GM18507 (cell line): ENCODE data around the gene FSIP1.
"Not testable (repeated sequence)": the region's sequence is repeated elsewhere in the genome, so short reads cannot be mapped to it uniquely, and the experiment has no call there.

Experiments
- DNase-seq: peaks from one replicate; pipeline ENCODE4 v3.0.0; 2011; ENCODE audit warnings: low read depth; ENCODE audit not compliant: insufficient read length; ENCODE audit errors: extremely low spot score
- FAIRE-seq: peaks from 2 replicates; lab custom pipeline; 2011; peaks lifted over from hg19 to GRCh38; lab: Jason Lieb, UNC

Gene FSIP1

GRCh38 chr15:39782441-39783138 lies at the start of gene FSIP1:
Gene FSIP1 (minus strand): TSS chr15:39782841. CDS start chr15:39776524, 6,317 bp downstream.
- peak; percentile 95 for FAIRE-seq
- peak; percentile 95 for DNase-seq

- FAIRE-seq = no peak
- DNase-seq = no peak
These were observed 47.5 kb upstream of the FSIP1 start for GRCh38 chr15:39830166-39830565.

- DNase-seq = no peak
- FAIRE-seq = no peak
These were observed 45.8 kb upstream of the FSIP1 start for GRCh38 chr15:39828374-39828931.

- DNase-seq (no peak), FAIRE-seq (no peak)
These were observed 44.3 kb upstream of the FSIP1 start for GRCh38 chr15:39826975-39827374.

GRCh38 chr15:39823634-39824033 lies 41.0 kb upstream of the FSIP1 start:
- FAIRE-seq (no peak), DNase-seq (no peak)

- FAIRE-seq = no peak
- no peak for DNase-seq
These were observed 37.5 kb upstream of the FSIP1 start for GRCh38 chr15:39820050-39820602.

GRCh38 chr15:39819533-39819932 lies 36.9 kb upstream of the FSIP1 start:
- DNase-seq = no peak
- FAIRE-seq = no peak

GRCh38 chr15:39817892-39818291 lies 35.3 kb upstream of the FSIP1 start:
- FAIRE-seq (no peak), DNase-seq (no peak)

- FAIRE-seq = no peak
These were observed 31.8 kb upstream of the FSIP1 start for GRCh38 chr15:39814489-39814888.

GRCh38 chr15:39812651-39813050 lies 30.0 kb upstream of the FSIP1 start:
- FAIRE-seq, DNase-seq: not testable (repeated sequence)

More at GRCh38 chr15:39814489-39814888, 31.8 kb upstream of the FSIP1 start:
- no peak for DNase-seq

GRCh38 chr15:39808909-39809308 lies 26.3 kb upstream of the FSIP1 start:
- no peak for FAIRE-seq
- DNase-seq = no peak

GRCh38 chr15:39807791-39808190 lies 25.1 kb upstream of the FSIP1 start:
- no peak for FAIRE-seq
- no peak for DNase-seq

GRCh38 chr15:39804026-39804425 lies 21.4 kb upstream of the FSIP1 start:
- FAIRE-seq = no peak
- DNase-seq = no peak

- DNase-seq (no peak), FAIRE-seq (no peak)
These were observed 20.4 kb upstream of the FSIP1 start for GRCh38 chr15:39803016-39803415.

- peak; percentile 78 for FAIRE-seq
- DNase-seq = peak; percentile 46
These were observed 19.1 kb upstream of the FSIP1 start for GRCh38 chr15:39801641-39802309.

- FAIRE-seq (no peak), DNase-seq (no peak)
These were observed 16.9 kb upstream of the FSIP1 start for GRCh38 chr15:39799552-39800011.

GRCh38 chr15:39798382-39798781 lies 15.7 kb upstream of the FSIP1 start:
- FAIRE-seq (no peak), DNase-seq (no peak)

- no peak for DNase-seq
These were observed 14.8 kb upstream of the FSIP1 start for GRCh38 chr15:39797407-39797806.

GRCh38 chr15:39796601-39797000 lies 14.0 kb upstream of the FSIP1 start:
- no peak for FAIRE-seq
- no peak for DNase-seq

More at GRCh38 chr15:39797407-39797806, 14.8 kb upstream of the FSIP1 start:
- no peak for FAIRE-seq

- FAIRE-seq (no peak), DNase-seq (no peak)
These were observed 12.8 kb upstream of the FSIP1 start for GRCh38 chr15:39795486-39795885.
